Neuronal stem cell (in vitro differentiated cells): Measurements from ENCODE around the gene MOGAT2. TPM values are rescaled to one million over a fixed set of nuclear protein-coding genes. Genes with fewer than 3 reads are reported as not detected.

Experiments
- DNase-seq: peaks from one replicate; pipeline ENCODE4 v3.0.0-alpha.2; 2013; ENCODE audit warnings: low spot score
- H2AFZ ChIP-seq: one replicate; pipeline ENCODE4 v1.6.1; 2013; ENCODE audit warnings: mild to moderate bottlenecking, low read length, inconsistent platforms
- H2AK5ac ChIP-seq: 2 replicates; pipeline ENCODE4 v1.6.1; 2013; ENCODE audit warnings: low read depth, mild to moderate bottlenecking, inconsistent platforms, low read length, moderate library complexity, mixed read lengths
- H2BK120ac ChIP-seq: 2 replicates; pipeline ENCODE4 v1.6.1; 2013; ENCODE audit warnings: low read depth, mild to moderate bottlenecking, inconsistent platforms, low read length, moderate library complexity, mixed read lengths
- H2BK12ac ChIP-seq: one replicate; pipeline ENCODE4 v1.6.1; 2013; ENCODE audit warnings: low read length, inconsistent platforms
- H2BK15ac ChIP-seq: 2 replicates; pipeline ENCODE4 v1.6.1; 2013; ENCODE audit warnings: mild to moderate bottlenecking, low read length, inconsistent platforms, mixed read lengths
- H2BK5ac ChIP-seq: one replicate; pipeline ENCODE4 v1.6.1; 2013; ENCODE audit warnings: inconsistent platforms, mild to moderate bottlenecking, low read length, moderate library complexity
- H3K14ac ChIP-seq: one replicate; pipeline ENCODE4 v1.6.1; 2013; ENCODE audit warnings: low read length, inconsistent platforms
- H3K18ac ChIP-seq: 2 replicates; pipeline ENCODE4 v1.6.1; 2013; ENCODE audit warnings: low read length, inconsistent platforms
- H3K23ac ChIP-seq: 2 replicates; pipeline ENCODE4 v1.6.1; 2013; ENCODE audit warnings: low read depth, mild to moderate bottlenecking, mixed read lengths, low read length, inconsistent platforms; ENCODE audit not compliant: poor library complexity
- H3K27ac ChIP-seq: replicated peaks from 3 replicates; pipeline ENCODE4 v1.5.1; 2013; ENCODE audit warnings: low read length, inconsistent platforms
- H3K27me3 ChIP-seq, 3 experiments: 2 replicates each; pipeline ENCODE4 v1.6.1; 2013; ENCODE audit warnings: low read length in 3 of 3, mild to moderate bottlenecking in 2 of 3, inconsistent platforms in 1 of 3, low read depth in 1 of 3, mixed read lengths in 1 of 3, moderate library complexity in 1 of 3; ENCODE audit not compliant: control insufficient read depth in 3 of 3, insufficient read depth in 3 of 3
- H3K36me3 ChIP-seq, 2 donors: replicated peaks in 1 of 2; 2 replicates each; pipeline ENCODE4 v1.6.1; 2013; ENCODE audit warnings: low read length in 2 of 2; ENCODE audit not compliant: control insufficient read depth in 2 of 2, insufficient read depth in 2 of 2
- H3K4ac ChIP-seq: 2 replicates; pipeline ENCODE4 v1.6.1; 2013; ENCODE audit warnings: inconsistent platforms, mild to moderate bottlenecking, low read length, moderate library complexity
- H3K4me1 ChIP-seq, 2 donors: 1 replicate in 1 of 2; 2 replicates in 1 of 2; pipeline ENCODE4 v1.6.1; 2013; ENCODE audit warnings: low read length in 2 of 2, low read depth in 1 of 2; ENCODE audit not compliant: control insufficient read depth in 2 of 2, insufficient read depth in 1 of 2
- H3K4me2 ChIP-seq: one replicate; pipeline ENCODE4 v1.6.1; 2013; ENCODE audit warnings: mild to moderate bottlenecking, low read length, inconsistent platforms; ENCODE audit not compliant: insufficient read depth, poor library complexity, severe bottlenecking
- H3K4me3 ChIP-seq, 2 donors: 2 replicates each; pipeline ENCODE4 v1.5.1; 2013; ENCODE audit warnings: low read length in 2 of 2, mild to moderate bottlenecking in 2 of 2, inconsistent platforms in 1 of 2, moderate library complexity in 1 of 2
- H3K79me1 ChIP-seq: one replicate; pipeline ENCODE4 v1.6.1; 2013; ENCODE audit warnings: low read depth, mild to moderate bottlenecking, inconsistent platforms, low read length, moderate library complexity
- H3K9ac ChIP-seq: one replicate; pipeline ENCODE4 v1.6.1; 2013; ENCODE audit warnings: mild to moderate bottlenecking, low read depth, low read length, inconsistent platforms; ENCODE audit not compliant: poor library complexity
- H3K9me3 ChIP-seq, 2 donors: replicated peaks in 1 of 2; 2 replicates each; pipeline versions ENCODE3 to v1.6.1; 2013; ENCODE audit warnings: low read length in 2 of 2, mild to moderate bottlenecking in 2 of 2, inconsistent platforms in 1 of 2, low read depth in 1 of 2, mixed read lengths in 1 of 2, moderate library complexity in 1 of 2; ENCODE audit not compliant: control insufficient read depth in 2 of 2, insufficient read depth in 1 of 2
- H4K8ac ChIP-seq: one replicate; pipeline ENCODE4 v1.6.1; 2013; ENCODE audit warnings: low read depth, mild to moderate bottlenecking, inconsistent platforms, low read length, moderate library complexity
- H4K91ac ChIP-seq: one replicate; pipeline ENCODE4 v1.6.1; 2013; ENCODE audit warnings: low read length, low read depth, mild to moderate bottlenecking, inconsistent platforms; ENCODE audit not compliant: poor library complexity
- WGBS, 2 donors: extraction: QIAGEN DNeasy Blood & Tissue Kit; methylation state at CpG; one replicate each; pipeline ENCODE4 v1.1.7; 2013; ENCODE audit warnings: missing lambda C conversion rate in 2 of 2, mixed read lengths in 1 of 2; ENCODE audit not compliant: insufficient read length in 2 of 2, insufficient replicate concordance in 1 of 2; ENCODE audit errors: extremely low coverage in 2 of 2; 5-methylcytosine and 5-hydroxymethylcytosine counted together
- small RNA-seq: library from polyadenylated mRNA; stranded (forward); fragments of <200 nt; extraction: miRNeasy Mini kit (QIAGEN cat#:217004); gene quantifications from one replicate; pipeline ENCODE3, GENCODE V24; 2013; ENCODE audit not compliant: insufficient read depth

The MOGAT2 gene

DNA sequence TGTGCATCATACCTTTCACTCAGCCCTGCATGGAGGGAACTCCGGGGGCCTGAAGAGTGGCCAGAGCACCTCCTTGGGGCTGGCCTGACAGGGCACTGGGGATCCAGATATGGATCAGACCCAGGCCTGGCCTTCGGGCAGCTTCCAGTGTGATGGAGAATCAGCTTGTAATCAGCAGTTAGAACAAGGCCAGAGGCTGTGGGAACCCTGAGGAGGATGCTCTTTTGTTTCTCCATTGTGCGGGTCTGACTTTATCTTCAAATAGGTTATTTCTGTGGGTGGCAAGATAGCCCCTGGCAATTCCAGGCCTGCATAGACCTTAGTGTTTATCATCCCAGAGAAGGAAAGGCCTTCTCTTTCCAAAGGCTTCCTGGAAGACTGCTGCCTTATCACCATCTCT lies 63.2 kb downstream of the MOGAT2 start:
- H3K4me3 ChIP-seq: no peak overlapping the region
- no peak overlapping the region for H2BK5ac ChIP-seq
- H3K36me3 ChIP-seq: no peaks in the 10 kb centered on the region
- no peak overlapping the region for H3K9ac ChIP-seq
- no CpG with 5 or more reads among the region's 3 CpGs for WGBS, 2 donors
- H4K91ac ChIP-seq: no peak overlapping the region
- H3K4ac ChIP-seq: no peak overlapping the region
- H3K27me3 ChIP-seq: peaks cover 0 to 48% (median 0%) of the 10 kb centered on the region in 3 experiments
- H2AFZ ChIP-seq: no peak overlapping the region
- H2BK12ac ChIP-seq: no peak overlapping the region
- H3K4me1 ChIP-seq: no peaks in the 10 kb centered on the region
- no peak overlapping the region for H2BK15ac ChIP-seq
- no peak overlapping the region for H3K14ac ChIP-seq
- no peak overlapping the region for H4K8ac ChIP-seq
- no peak overlapping the region for H2BK120ac ChIP-seq
- no peaks in the 10 kb centered on the region for H3K9me3 ChIP-seq
- no peak for DNase-seq
- H3K27ac ChIP-seq: no peak overlapping the region
- no peak overlapping the region for H2AK5ac ChIP-seq
- no peak overlapping the region for H3K23ac ChIP-seq
- H3K4me2 ChIP-seq: no peak overlapping the region
- no peak overlapping the region for H3K18ac ChIP-seq
- no peaks in the 10 kb centered on the region for H3K79me1 ChIP-seq

DNA sequence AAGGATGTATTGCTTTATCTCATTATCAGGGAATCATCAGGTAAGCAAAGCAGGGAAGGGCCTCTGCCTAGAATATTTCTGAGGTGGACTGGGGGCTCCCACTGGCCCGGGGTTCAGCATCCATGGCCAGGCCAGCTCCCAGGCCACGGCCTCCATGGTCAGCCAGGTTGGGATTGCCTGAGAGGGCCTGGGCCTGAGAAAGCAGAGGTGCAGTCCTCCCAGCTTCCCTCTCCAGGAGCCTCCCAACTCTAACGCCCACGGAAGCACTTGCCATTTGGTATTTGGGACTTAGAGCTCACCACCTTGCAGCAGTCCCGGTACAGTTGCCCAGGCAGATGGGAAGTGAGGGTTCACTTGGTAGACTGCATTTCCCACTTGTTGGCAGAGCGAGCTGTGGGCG lies 63.7 kb downstream of the MOGAT2 start:
- H3K4ac ChIP-seq: no peak overlapping the region
- H3K18ac ChIP-seq: no peak overlapping the region
- no peak overlapping the region for H2BK15ac ChIP-seq
- no peak overlapping the region for H3K4me2 ChIP-seq
- H2AK5ac ChIP-seq: no peak overlapping the region
- H4K91ac ChIP-seq: no peak overlapping the region
- H3K9me3 ChIP-seq: no peaks in the 10 kb centered on the region
- H3K27me3 ChIP-seq: peaks cover 0 to 48% (median 0%) of the 10 kb centered on the region in 3 experiments
- no peaks in the 10 kb centered on the region for H3K79me1 ChIP-seq
- WGBS, 2 donors: no CpG with 5 or more reads among the region's 7 CpGs
- H3K14ac ChIP-seq: peak overlapping the region; percentile 40
- H3K36me3 ChIP-seq: no peaks in the 10 kb centered on the region
- no peak overlapping the region for H2BK5ac ChIP-seq
- H4K8ac ChIP-seq: no peak overlapping the region
- H3K23ac ChIP-seq: no peak overlapping the region
- no peak overlapping the region for H2BK120ac ChIP-seq
- no peak overlapping the region for H2BK12ac ChIP-seq
- peak overlapping the region in 1 of 2 donors; percentile 29 for H3K4me3 ChIP-seq
- H3K9ac ChIP-seq: no peak overlapping the region
- no peaks in the 10 kb centered on the region for H3K4me1 ChIP-seq
- no peak overlapping the region for H3K27ac ChIP-seq
- no peak overlapping the region for H2AFZ ChIP-seq
- no peak for DNase-seq

DNA sequence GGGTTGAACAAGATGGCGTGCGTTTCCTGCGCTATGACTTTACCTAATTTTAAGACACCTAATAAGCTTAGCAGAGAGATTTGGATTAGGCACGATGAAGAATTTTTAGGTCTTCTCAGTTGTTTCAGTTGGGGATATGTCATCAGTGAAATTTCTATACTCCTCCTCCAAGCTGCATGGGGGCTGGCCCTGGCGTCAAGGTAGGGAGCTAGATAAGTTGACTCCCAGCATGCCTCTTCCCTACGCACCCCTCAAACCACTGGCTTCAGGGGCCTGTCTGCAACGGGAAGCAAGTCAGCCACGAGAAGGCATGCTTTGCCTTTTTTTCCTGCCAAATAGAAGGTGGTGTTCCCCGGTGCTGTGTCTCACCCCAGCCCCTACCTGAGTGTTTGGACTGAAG lies 64.2 kb downstream of the MOGAT2 start:
- Histone ChIP-seq H3K4ac (no peak overlapping the region), H3K4me3 (no peak overlapping the region)

More for the DNA sequence above, 64.2 kb downstream of the MOGAT2 start:
- Histone ChIP-seq H3K27me3 (peaks cover 0 to 48% (median 0%) of the 10 kb centered on the region in 3 experiments), H2BK5ac (no peak overlapping the region), H3K14ac (no peak overlapping the region), H3K79me1 (no peaks in the 10 kb centered on the region), H3K9me3 (no peaks in the 10 kb centered on the region), H3K27ac (no peak overlapping the region), H2BK120ac (no peak overlapping the region), H2AFZ (no peak overlapping the region), H2BK12ac (no peak overlapping the region), H3K23ac (no peak overlapping the region), H4K91ac (no peak overlapping the region), H2AK5ac (no peak overlapping the region), H3K4me2 (no peak overlapping the region), H3K9ac (no peak overlapping the region), H3K36me3 (no peaks in the 10 kb centered on the region), H4K8ac (no peak overlapping the region), H3K4me1 (no peaks in the 10 kb centered on the region), H3K18ac (no peak overlapping the region), H2BK15ac (no peak overlapping the region)
- DNase-seq: no peak
- no CpG with 5 or more reads among the region's 9 CpGs for WGBS, 2 donors

Small RNA genes lying within 50 kb of the gene (small RNA-seq; reads per million reads assigned to genes)
- not detected for gene RN7SL786P
